ENCODE data around the gene PTRHD1. TPM values are rescaled to one million over a fixed set of nuclear protein-coding genes. Genes with fewer than 3 reads are reported as not detected.
"Not testable (repeated sequence)": the region's sequence is repeated elsewhere in the genome, so short reads cannot be mapped to it uniquely, and the experiment has no call there.

PTRHD1 gene
- total RNA-seq, 1 donor from 2014 or later: 31.1 TPM

GRCh38 chr2:24836206-24836605 lies 43.0 kb upstream of the PTRHD1 start:
- no peak overlapping the region for H3K27ac Mint-ChIP-seq (ENCODE audit: unreplicated experiment)
- no peaks in the 10 kb centered on the region for H3K9me3 Mint-ChIP-seq (ENCODE audit: unreplicated experiment)
- H3K4me1 Mint-ChIP-seq (ENCODE audit: unreplicated experiment): peaks cover 27% of the 10 kb centered on the region
- no peaks in the 10 kb centered on the region for H3K27me3 Mint-ChIP-seq (ENCODE audit: unreplicated experiment)
- no peak for DNase-seq (ENCODE audit: extremely low spot score, unreplicated experiment)
- H3K36me3 Mint-ChIP-seq (ENCODE audit: unreplicated experiment): peaks cover 33% of the 10 kb centered on the region
- TF ChIP-seq CTCF (IDR thresholded peaks at IDR 0.05): no peak
- H3K4me3 Mint-ChIP-seq (ENCODE audit: unreplicated experiment): no peak overlapping the region

- Mint-ChIP-seq H3K36me3 (ENCODE audit: unreplicated experiment) (peaks cover 26% of the 10 kb centered on the region), H3K4me1 (ENCODE audit: unreplicated experiment) (peaks cover 27% of the 10 kb centered on the region)
- not testable (repeated sequence) for H3K27me3 Mint-ChIP-seq (ENCODE audit: unreplicated experiment); H3K4me3 Mint-ChIP-seq (ENCODE audit: unreplicated experiment); DNase-seq (ENCODE audit: extremely low spot score, unreplicated experiment); H3K27ac Mint-ChIP-seq (ENCODE audit: unreplicated experiment); H3K9me3 Mint-ChIP-seq (ENCODE audit: unreplicated experiment)
Observed at GRCh38 chr2:24835411-24835810, 42.2 kb upstream of the PTRHD1 start.

- peaks cover 24% of the 10 kb centered on the region for H3K36me3 Mint-ChIP-seq (ENCODE audit: unreplicated experiment)
- H3K4me1 Mint-ChIP-seq (ENCODE audit: unreplicated experiment): peaks cover 27% of the 10 kb centered on the region
- H3K4me3 Mint-ChIP-seq (ENCODE audit: unreplicated experiment): no peak overlapping the region
- TF ChIP-seq CTCF (IDR thresholded peaks at IDR 0.05): no peak
- no peaks in the 10 kb centered on the region for H3K9me3 Mint-ChIP-seq (ENCODE audit: unreplicated experiment)
- H3K27ac Mint-ChIP-seq (ENCODE audit: unreplicated experiment): no peak overlapping the region
- H3K27me3 Mint-ChIP-seq (ENCODE audit: unreplicated experiment): no peaks in the 10 kb centered on the region
- DNase-seq (ENCODE audit: extremely low spot score, unreplicated experiment): no peak
Observed at GRCh38 chr2:24834733-24835395, 41.7 kb upstream of the PTRHD1 start.

- TF ChIP-seq CTCF (IDR thresholded peaks at IDR 0.05): no peak
- Mint-ChIP-seq H3K27ac (ENCODE audit: unreplicated experiment) (no peak overlapping the region), H3K9me3 (ENCODE audit: unreplicated experiment) (no peaks in the 10 kb centered on the region), H3K4me3 (ENCODE audit: unreplicated experiment) (no peak overlapping the region), H3K36me3 (ENCODE audit: unreplicated experiment) (peaks cover 24% of the 10 kb centered on the region), H3K4me1 (ENCODE audit: unreplicated experiment) (peaks cover 27% of the 10 kb centered on the region), H3K27me3 (ENCODE audit: unreplicated experiment) (no peaks in the 10 kb centered on the region)
- no peak for DNase-seq (ENCODE audit: extremely low spot score, unreplicated experiment)
Observed at GRCh38 chr2:24833821-24834732, 40.9 kb upstream of the PTRHD1 start.

- H3K4me1 Mint-ChIP-seq (ENCODE audit: unreplicated experiment): peaks cover 27% of the 10 kb centered on the region
- no peak overlapping the region for H3K4me3 Mint-ChIP-seq (ENCODE audit: unreplicated experiment)
- H3K9me3 Mint-ChIP-seq (ENCODE audit: unreplicated experiment): no peaks in the 10 kb centered on the region
- no peak for TF ChIP-seq CTCF (IDR thresholded peaks at IDR 0.05)
- H3K27ac Mint-ChIP-seq (ENCODE audit: unreplicated experiment): peak overlapping the region; percentile 45
- no peak for DNase-seq (ENCODE audit: extremely low spot score, unreplicated experiment)
- no peaks in the 10 kb centered on the region for H3K27me3 Mint-ChIP-seq (ENCODE audit: unreplicated experiment)
- H3K36me3 Mint-ChIP-seq (ENCODE audit: unreplicated experiment): peaks cover 24% of the 10 kb centered on the region
Observed at GRCh38 chr2:24832931-24833701, 39.9 kb upstream of the PTRHD1 start.
